Activated T-cell treated with anti-CD3 and anti-CD28 coated beads, Interleukin-2, amount 50 U/mL, for 72 hours (primary cell): ENCODE measurements around the gene SLC39A8. TPM values are rescaled to one million over a fixed set of nuclear protein-coding genes. Genes with fewer than 3 reads are reported as not detected.
A peak's percentile ranks its signal among the peaks of the same experiment; 100 is the strongest.
"Not testable (repeated sequence)": the region's sequence is repeated elsewhere in the genome, so short reads cannot be mapped to it uniquely, and the experiment has no call there.

Experiments
- ATAC-seq, 2 donors: fragments of 150-1000 bp; cut with Tn5 transposase; replicated peaks in 1 of 2; 2 replicates each; pipeline ENCODE4 v1.10.0; 2021; ENCODE audit warnings: moderate library complexity in 2 of 2, mild to moderate bottlenecking in 1 of 2
- DNase-seq, 2 donors: peaks; one replicate each; pipeline ENCODE4 v3.0.0; 2021 to 2022; ENCODE audit warnings: mixed read lengths in 1 of 2
- H3K27ac Mint-ChIP-seq: one replicate; pipeline ENCODE4 v1.8.0; 2022; ENCODE audit warnings: mild to moderate bottlenecking, moderate library complexity, mixed read lengths
- H3K27me3 Mint-ChIP-seq: one replicate; pipeline ENCODE4 v1.8.0; 2022; ENCODE audit warnings: low read depth, mixed read lengths
- H3K36me3 Mint-ChIP-seq, 2 donors: one replicate each; pipeline ENCODE4 v1.8.0; 2022; ENCODE audit warnings: mixed read lengths in 2 of 2, mild to moderate bottlenecking in 1 of 2; ENCODE audit not compliant: insufficient read depth in 2 of 2
- H3K4me1 Mint-ChIP-seq: one replicate; pipeline ENCODE4 v1.8.0; 2022; ENCODE audit warnings: low read depth, mixed read lengths
- H3K4me3 Mint-ChIP-seq, 2 donors: one replicate each; pipeline ENCODE4 v1.8.0; 2022; ENCODE audit warnings: mild to moderate bottlenecking in 2 of 2, mixed read lengths in 2 of 2, moderate library complexity in 2 of 2
- H3K9me3 Mint-ChIP-seq, 2 donors: one replicate each; pipeline ENCODE4 v1.8.0; 2022; ENCODE audit warnings: mixed read lengths in 2 of 2
- total RNA-seq, 2 donors: library from RNA; stranded (reverse); gene quantifications; one replicate each; pipeline ENCODE4 v1.2.3, GENCODE V29; 2022

The SLC39A8 gene
- total RNA-seq, 2 donors from 2014 or later = 56.4 to 58.7 TPM

GRCh38 chr4:102311407-102311806, 33.9 kb downstream of the SLC39A8 start:
- H3K4me1 Mint-ChIP-seq = peaks cover 34% of the 10 kb centered on the region

GRCh38 chr4:102308032-102308799, 37.1 kb downstream of the SLC39A8 start:
- no peak for DNase-seq
- Mint-ChIP-seq H3K27ac (peak overlapping the region; percentile 88), H3K9me3 (no peaks in the 10 kb centered on the region), H3K27me3 (no peaks in the 10 kb centered on the region), H3K4me3 (no peak overlapping the region), H3K36me3 (peaks cover 4 to 8% of the 10 kb centered on the region in 2 donors), H3K4me1 (peaks cover 20% of the 10 kb centered on the region)
- ATAC-seq = peak in 1 of 2 donors; percentile 36

More at GRCh38 chr4:102311407-102311806, 33.9 kb downstream of the SLC39A8 start:
- no peak for ATAC-seq
- no peak for DNase-seq
- Mint-ChIP-seq H3K27ac (no peak overlapping the region), H3K27me3 (no peaks in the 10 kb centered on the region), H3K4me3 (no peak overlapping the region), H3K9me3 (no peaks in the 10 kb centered on the region), H3K36me3 (peaks cover 13 to 19% of the 10 kb centered on the region in 2 donors)

- peaks cover 8% of the 10 kb centered on the region in 2 donors for H3K36me3 Mint-ChIP-seq
- peaks cover 20% of the 10 kb centered on the region for H3K4me1 Mint-ChIP-seq
- no peaks in the 10 kb centered on the region for H3K9me3 Mint-ChIP-seq
- H3K4me3 Mint-ChIP-seq = no peak overlapping the region
- H3K27me3 Mint-ChIP-seq = no peaks in the 10 kb centered on the region
- H3K27ac Mint-ChIP-seq = no peak overlapping the region
- DNase-seq (no peak), ATAC-seq (no peak)
Measured at GRCh38 chr4:102305666-102306065, 39.6 kb downstream of the SLC39A8 start.

DNA sequence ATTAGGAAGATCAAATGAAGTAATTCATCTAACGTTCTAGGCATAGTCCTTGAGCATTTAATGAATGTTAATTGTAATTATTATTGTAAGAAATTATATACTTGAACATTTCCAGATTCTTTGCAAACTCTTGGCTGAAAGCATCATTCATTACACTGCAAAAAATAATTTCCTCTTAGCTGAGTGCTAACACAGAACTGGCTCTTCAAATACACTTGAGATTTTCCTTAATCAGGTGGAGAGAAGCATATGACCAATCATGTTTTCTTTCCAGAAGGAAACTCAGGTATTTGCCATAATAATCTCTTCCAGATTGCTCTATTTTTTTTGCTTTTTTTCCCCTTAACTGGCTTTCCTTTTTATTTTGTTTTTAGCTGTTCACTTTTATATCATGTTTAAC, 42.5 kb downstream of the SLC39A8 start:
- H3K27ac Mint-ChIP-seq = peak overlapping the region; percentile 10

GRCh38 chr4:102301167-102301566, 44.1 kb downstream of the SLC39A8 start:
- no peak overlapping the region for H3K27ac Mint-ChIP-seq
- no peaks in the 10 kb centered on the region for H3K27me3 Mint-ChIP-seq
- ATAC-seq = no peak
- no peak for DNase-seq
- no peaks in the 10 kb centered on the region for H3K9me3 Mint-ChIP-seq
- no peak overlapping the region for H3K4me3 Mint-ChIP-seq
- H3K4me1 Mint-ChIP-seq = peaks cover 6% of the 10 kb centered on the region
- H3K36me3 Mint-ChIP-seq = peaks cover 7 to 16% of the 10 kb centered on the region in 2 donors

More for the DNA sequence above, 42.5 kb downstream of the SLC39A8 start:
- no peak for DNase-seq
- Mint-ChIP-seq H3K9me3 (no peaks in the 10 kb centered on the region), H3K4me1 (peaks cover 8% of the 10 kb centered on the region), H3K36me3 (peaks cover 4 to 12% of the 10 kb centered on the region in 2 donors), H3K27me3 (no peaks in the 10 kb centered on the region), H3K4me3 (no peak overlapping the region)
- no peak for ATAC-seq

GRCh38 chr4:102299354-102300107, 45.8 kb downstream of the SLC39A8 start:
- DNase-seq (peak in 1 of 2 donors; percentile 7), ATAC-seq (peak; percentile 46 to 57)
- no peaks in the 10 kb centered on the region for H3K9me3 Mint-ChIP-seq
- peaks cover 6% of the 10 kb centered on the region for H3K4me1 Mint-ChIP-seq
- no peak overlapping the region for H3K4me3 Mint-ChIP-seq
- H3K27ac Mint-ChIP-seq = no peak overlapping the region
- peaks cover 7 to 20% of the 10 kb centered on the region in 2 donors for H3K36me3 Mint-ChIP-seq
- no peaks in the 10 kb centered on the region for H3K27me3 Mint-ChIP-seq

GRCh38 chr4:102298716-102299115, 46.6 kb downstream of the SLC39A8 start:
- no peaks in the 10 kb centered on the region for H3K27me3 Mint-ChIP-seq
- H3K9me3 Mint-ChIP-seq = no peaks in the 10 kb centered on the region
- no peak overlapping the region for H3K4me3 Mint-ChIP-seq
- H3K36me3 Mint-ChIP-seq = peaks cover 4 to 21% of the 10 kb centered on the region in 2 donors
- no peak for ATAC-seq
- H3K4me1 Mint-ChIP-seq = peaks cover 6% of the 10 kb centered on the region
- DNase-seq = no peak
- no peak overlapping the region for H3K27ac Mint-ChIP-seq

DNA sequence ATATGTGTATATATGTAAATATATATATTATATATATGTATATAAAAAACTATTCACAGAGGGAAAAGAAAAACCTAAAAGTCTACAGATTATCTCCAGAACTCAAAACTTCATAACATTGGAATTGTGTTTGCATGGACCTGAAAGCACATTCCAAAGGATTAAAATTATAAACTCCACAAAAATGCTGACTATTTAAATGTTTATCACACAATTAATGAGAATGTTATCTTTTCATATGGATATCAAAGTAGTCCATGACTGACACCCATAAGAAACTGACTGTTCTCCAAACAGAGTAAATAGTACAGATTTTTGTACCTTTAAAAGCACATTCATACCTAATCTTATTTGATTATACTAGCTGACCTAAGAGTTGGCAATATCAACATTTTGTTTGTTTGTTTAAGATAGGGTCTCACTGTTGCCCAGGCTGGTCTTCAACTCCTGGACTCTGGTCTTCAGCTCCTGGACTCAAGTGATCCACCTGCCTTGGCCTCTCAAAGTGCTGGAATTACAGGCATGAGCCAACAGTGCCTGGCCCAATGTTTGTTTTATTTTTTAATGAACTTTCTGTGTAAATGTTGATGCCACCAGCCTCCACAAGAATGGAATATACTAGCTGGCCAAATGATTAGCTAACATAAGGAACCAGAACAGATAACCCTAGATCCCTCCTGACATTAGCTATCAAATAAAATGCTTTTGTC, 50.0 kb downstream of the SLC39A8 start:
- ATAC-seq (no peak), DNase-seq (no peak)
- H3K27ac Mint-ChIP-seq = no peak overlapping the region
- peaks cover 6% of the 10 kb centered on the region for H3K4me1 Mint-ChIP-seq
- H3K27me3 Mint-ChIP-seq = no peaks in the 10 kb centered on the region
- no peaks in the 10 kb centered on the region for H3K9me3 Mint-ChIP-seq
- H3K4me3 Mint-ChIP-seq = no peak overlapping the region
- H3K36me3 Mint-ChIP-seq = peaks cover 14 to 21% of the 10 kb centered on the region in 2 donors

GRCh38 chr4:102288497-102288896, 56.8 kb downstream of the SLC39A8 start:
- ATAC-seq = no peak
- H3K9me3 Mint-ChIP-seq = no peaks in the 10 kb centered on the region
- DNase-seq = no peak
- H3K36me3 Mint-ChIP-seq = peaks cover 7 to 10% of the 10 kb centered on the region in 2 donors
- H3K4me3 Mint-ChIP-seq = no peak overlapping the region
- H3K27ac Mint-ChIP-seq = no peak overlapping the region
- H3K4me1 Mint-ChIP-seq = no peaks in the 10 kb centered on the region
- no peaks in the 10 kb centered on the region for H3K27me3 Mint-ChIP-seq

GRCh38 chr4:102285831-102286230, 59.5 kb downstream of the SLC39A8 start:
- peaks cover under 1 to 8% of the 10 kb centered on the region in 2 donors for H3K36me3 Mint-ChIP-seq
- ATAC-seq (no peak), DNase-seq (no peak)
- no peak overlapping the region for H3K4me3 Mint-ChIP-seq
- H3K27me3 Mint-ChIP-seq = no peaks in the 10 kb centered on the region
- peaks cover 7% of the 10 kb centered on the region for H3K4me1 Mint-ChIP-seq
- no peaks in the 10 kb centered on the region for H3K9me3 Mint-ChIP-seq
- H3K27ac Mint-ChIP-seq = no peak overlapping the region

DNA sequence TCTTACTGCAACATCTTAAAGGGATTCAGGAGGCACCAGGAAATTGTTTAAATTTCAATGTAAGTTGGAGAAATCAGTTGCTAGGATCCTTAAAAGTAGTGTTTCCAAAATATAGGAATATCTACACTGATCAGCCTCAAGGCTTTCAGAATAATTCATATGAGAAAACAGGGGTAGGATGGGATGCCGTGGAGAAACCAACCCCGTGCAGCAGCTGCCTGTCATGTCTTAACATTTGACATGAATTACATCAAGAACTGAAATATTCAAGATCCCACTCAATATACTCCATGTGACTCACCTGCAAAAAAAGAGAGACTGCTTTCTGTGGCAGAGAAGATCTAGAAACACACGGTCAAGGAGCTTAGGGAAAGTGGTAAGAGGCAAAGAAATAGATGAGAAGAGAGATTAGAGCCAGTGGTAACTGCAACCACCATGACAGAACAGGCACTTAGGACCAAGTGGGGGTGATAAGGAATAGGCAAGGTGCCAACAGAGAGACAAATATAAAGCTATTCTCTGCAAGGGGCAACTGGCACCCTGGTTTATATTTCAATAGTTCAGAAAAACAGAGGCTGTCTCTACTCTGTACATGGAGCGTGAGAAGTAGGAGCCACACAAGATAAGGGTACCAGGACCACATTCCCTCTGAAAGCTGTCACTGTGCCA, 64.0 kb downstream of the SLC39A8 start:
- DNase-seq (no peak), ATAC-seq (peak in 1 of 2 donors; percentile 9)
- H3K9me3 Mint-ChIP-seq = peaks cover 0 to 2% of the 10 kb centered on the region in 2 donors
- H3K27ac Mint-ChIP-seq = no peak overlapping the region
- no peak overlapping the region for H3K4me3 Mint-ChIP-seq
- H3K4me1 Mint-ChIP-seq = peaks cover 7% of the 10 kb centered on the region
- H3K36me3 Mint-ChIP-seq = peaks cover 2 to 15% of the 10 kb centered on the region in 2 donors
- no peaks in the 10 kb centered on the region for H3K27me3 Mint-ChIP-seq

DNA sequence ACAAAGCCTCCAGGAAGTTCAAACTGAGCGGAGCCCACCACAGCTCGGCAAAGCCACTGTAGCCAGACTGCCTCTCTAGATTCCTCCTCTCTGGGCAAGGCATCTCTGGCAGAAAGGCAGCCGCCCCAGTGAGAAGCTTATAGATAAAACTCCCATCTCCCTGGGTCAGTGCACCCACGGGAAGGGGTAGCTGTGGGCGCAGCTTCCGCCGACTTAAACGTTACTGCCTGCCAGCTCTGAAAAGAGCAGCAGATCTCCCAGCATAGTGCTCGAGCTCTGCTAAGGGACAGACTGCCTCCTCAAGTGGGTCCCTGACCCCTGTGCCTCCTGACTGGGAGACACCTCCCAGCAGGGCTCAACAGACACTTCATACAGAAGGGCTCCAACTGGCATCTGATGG, 72.0 kb downstream of the SLC39A8 start:
- peaks cover 8 to 27% of the 10 kb centered on the region in 2 donors for H3K36me3 Mint-ChIP-seq
- not testable (repeated sequence) for ATAC-seq

More for the DNA sequence above, 72.0 kb downstream of the SLC39A8 start:
- not testable (repeated sequence) for DNase-seq, H3K27ac Mint-ChIP-seq, H3K9me3 Mint-ChIP-seq, H3K4me1 Mint-ChIP-seq, H3K4me3 Mint-ChIP-seq, H3K27me3 Mint-ChIP-seq
